ENCODE results near the gene COL9A2.
A peak's percentile ranks its signal among the peaks of the same experiment; 100 is the strongest.

Gene COL9A2

GRCh38 chr1:40309374-40310128, 7.5 kb downstream of the COL9A2 start:
- TF ChIP-seq CTCF (conservative IDR thresholded peaks at IDR 0.05; ENCODE audit: low read depth, low read length), result no peak
- H3K4me3 ChIP-seq (ENCODE audit: low read depth, low read length), result no peak overlapping the region
- DNase-seq (ENCODE audit: low read depth), result peak; percentile 25

- no peak for TF ChIP-seq CTCF (conservative IDR thresholded peaks at IDR 0.05; ENCODE audit: low read depth, low read length)
- no peak overlapping the region for H3K4me3 ChIP-seq (ENCODE audit: low read depth, low read length)
- DNase-seq (ENCODE audit: low read depth), result no peak
Measured at GRCh38 chr1:40308036-40308727, 8.9 kb downstream of the COL9A2 start.

GRCh38 chr1:40307186-40307585, 9.9 kb downstream of the COL9A2 start:
- no peak for DNase-seq (ENCODE audit: low read depth)
- no peak for TF ChIP-seq CTCF (conservative IDR thresholded peaks at IDR 0.05; ENCODE audit: low read depth, low read length)
- H3K4me3 ChIP-seq (ENCODE audit: low read depth, low read length), result no peak overlapping the region

- H3K4me3 ChIP-seq (ENCODE audit: low read depth, low read length), result no peak overlapping the region
- TF ChIP-seq CTCF (conservative IDR thresholded peaks at IDR 0.05; ENCODE audit: low read depth, low read length), result no peak
- no peak for DNase-seq (ENCODE audit: low read depth)
Measured at GRCh38 chr1:40306296-40306695, 10.8 kb downstream of the COL9A2 start.

GRCh38 chr1:40305871-40306270, 11.2 kb downstream of the COL9A2 start:
- TF ChIP-seq CTCF (conservative IDR thresholded peaks at IDR 0.05; ENCODE audit: low read depth, low read length), result no peak
- no peak for DNase-seq (ENCODE audit: low read depth)
- no peak overlapping the region for H3K4me3 ChIP-seq (ENCODE audit: low read depth, low read length)

GRCh38 chr1:40305451-40305850, 11.6 kb downstream of the COL9A2 start:
- no peak for DNase-seq (ENCODE audit: low read depth)
- H3K4me3 ChIP-seq (ENCODE audit: low read depth, low read length), result no peak overlapping the region
- TF ChIP-seq CTCF (conservative IDR thresholded peaks at IDR 0.05; ENCODE audit: low read depth, low read length), result peak; percentile 29
